Sigmoid colon (tissue), 7 donors: ENCODE measurements around the gene ZNF407. TPM values are rescaled to one million over a fixed set of nuclear protein-coding genes. Genes with fewer than 3 reads are reported as not detected.

ENCODE experiments used
- DNase-seq: peaks from one replicate; pipeline ENCODE4 v3.0.0-alpha.2; 2019
- H3K27ac ChIP-seq, 4 donors: fragments of 200-600 bp; sonication (generic); one replicate each; pipeline ENCODE4 v1.5.1; 2016 to 2019; ENCODE audit warnings: mild to moderate bottlenecking in 1 of 4
- H3K27me3 ChIP-seq, 3 donors: fragments of 200-600 bp; sonication (generic); one replicate each; pipeline ENCODE4 v1.5.1; 2019; ENCODE audit warnings: mild to moderate bottlenecking in 1 of 3
- H3K36me3 ChIP-seq, 4 donors: fragments of 200-600 bp; sonication (generic); one replicate each; pipeline ENCODE4 v1.5.1; 2016 to 2019
- H3K4me1 ChIP-seq, 4 donors: fragments of 200-600 bp; sonication (generic); one replicate each; pipeline ENCODE4 v1.5.1; 2017 to 2019
- H3K4me3 ChIP-seq, 4 donors: fragments of 200-600 bp; sonication (generic); one replicate each; pipeline ENCODE4 v1.5.1; 2017 to 2019; ENCODE audit warnings: mild to moderate bottlenecking in 2 of 4, moderate library complexity in 1 of 4
- H3K9me3 ChIP-seq, 4 donors: fragments of 200-600 bp in 3 of 4; sonication (generic) in 3 of 4; one replicate each; pipeline versions ENCODE4 v1.5.1 to v1.6.1; 2013 to 2019
- EP300 ChIP-seq, 4 donors: sonication (generic); formaldehyde crosslinking; IDR thresholded peaks; one replicate each; pipeline ENCODE4 v1.6.1; 2017; ENCODE audit warnings: antibody characterized with exemption in 4 of 4
- POLR2A ChIP-seq, 2 donors: fragments of 450-650 bp; IDR thresholded peaks; one replicate each; pipeline ENCODE4 v1.6.1; 2016; ENCODE audit warnings: antibody characterized with exemption in 2 of 2, mild to moderate bottlenecking in 2 of 2, moderate library complexity in 2 of 2
- POLR2AphosphoS5 ChIP-seq, 4 donors: sonication (generic); formaldehyde crosslinking; IDR thresholded peaks; one replicate each; pipeline ENCODE4 v1.6.1; 2017; ENCODE audit warnings: antibody characterized with exemption in 4 of 4
- WGBS, 2 donors: extraction: QIAGEN DNeasy Blood & Tissue Kit; methylation state at CpG; one replicate each; pipeline ENCODE4 v1.1.7; 2013; 5-methylcytosine and 5-hydroxymethylcytosine counted together
- intact Hi-C: fragments of 100-400 bp; cut with DNase I; formaldehyde crosslinking; loops from one replicate; pipeline ENCODE4 v1.15.1; 2023
- polyA plus RNA-seq, 3 donors: library from polyadenylated mRNA; stranded (reverse); fragments of 200-250 nt; gene quantifications; one replicate each; pipeline ENCODE4 v1.2.3, GENCODE V29; 2013
- total RNA-seq, 4 donors: library from RNA; depleted of rRNA; stranded (reverse); fragments of >200 nt; gene quantifications; one replicate each; pipeline ENCODE4 v1.1.0, GENCODE V29; 2016
- TF ChIP-seq, protein P1 (sequence below), 4 experiments: fragments of 450-650 bp in 3 of 4; fragments of 200-600 bp in 1 of 4; IDR thresholded peaks; one replicate each; pipeline ENCODE4 v1.5.1; 2016 to 2019; ENCODE audit warnings: antibody characterized with exemption in 4 of 4, mild to moderate bottlenecking in 3 of 4, moderate library complexity in 2 of 4
- donor health status: healthy with polysubstance abuse.
- donor health status: Bipolar disorder and iron deficiency.
- donor health status: healthy.

Gene ZNF407
- total and polyA plus RNA-seq, 7 donors = 1.4 to 19.8 (median 16.3) TPM

GRCh38 chr18:75060185-75060584, 462.5 kb downstream of the ZNF407 start:
- no peak overlapping the region for H3K27ac ChIP-seq
- 96 to 97% methylated on average over 21 of the region's 21 CpGs for WGBS, 2 donors
- H3K36me3 ChIP-seq = peaks cover 0 to 23% (median 15%) of the 10 kb centered on the region in 4 donors

GRCh38 chr18:75062297-75062886, 464.7 kb downstream of the ZNF407 start:
- TF ChIP-seq POLR2A (IDR thresholded peaks at IDR 0.05) = no peak
- no peak for TF ChIP-seq EP300 (IDR thresholded peaks at IDR 0.05)
- TF ChIP-seq POLR2AphosphoS5 (IDR thresholded peaks at IDR 0.05) = no peak
- TF ChIP-seq, protein P1, sequence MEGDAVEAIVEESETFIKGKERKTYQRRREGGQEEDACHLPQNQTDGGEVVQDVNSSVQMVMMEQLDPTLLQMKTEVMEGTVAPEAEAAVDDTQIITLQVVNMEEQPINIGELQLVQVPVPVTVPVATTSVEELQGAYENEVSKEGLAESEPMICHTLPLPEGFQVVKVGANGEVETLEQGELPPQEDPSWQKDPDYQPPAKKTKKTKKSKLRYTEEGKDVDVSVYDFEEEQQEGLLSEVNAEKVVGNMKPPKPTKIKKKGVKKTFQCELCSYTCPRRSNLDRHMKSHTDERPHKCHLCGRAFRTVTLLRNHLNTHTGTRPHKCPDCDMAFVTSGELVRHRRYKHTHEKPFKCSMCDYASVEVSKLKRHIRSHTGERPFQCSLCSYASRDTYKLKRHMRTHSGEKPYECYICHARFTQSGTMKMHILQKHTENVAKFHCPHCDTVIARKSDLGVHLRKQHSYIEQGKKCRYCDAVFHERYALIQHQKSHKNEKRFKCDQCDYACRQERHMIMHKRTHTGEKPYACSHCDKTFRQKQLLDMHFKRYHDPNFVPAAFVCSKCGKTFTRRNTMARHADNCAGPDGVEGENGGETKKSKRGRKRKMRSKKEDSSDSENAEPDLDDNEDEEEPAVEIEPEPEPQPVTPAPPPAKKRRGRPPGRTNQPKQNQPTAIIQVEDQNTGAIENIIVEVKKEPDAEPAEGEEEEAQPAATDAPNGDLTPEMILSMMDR (IDR thresholded peaks at IDR 0.05) = no peak
- intact Hi-C loops = no loop called here
- Histone ChIP-seq H3K9me3 (no peaks in the 10 kb centered on the region), H3K27ac (no peak overlapping the region), H3K36me3 (peaks cover 0 to 23% (median 15%) of the 10 kb centered on the region in 4 donors), H3K27me3 (no peaks in the 10 kb centered on the region), H3K4me3 (no peak overlapping the region), H3K4me1 (no peaks in the 10 kb centered on the region)
- no peak for DNase-seq
- WGBS, 2 donors = 96% methylated on average over 16 of the region's 16 CpGs

More at GRCh38 chr18:75060185-75060584, 462.5 kb downstream of the ZNF407 start:
- intact Hi-C loops = no loop called here
- Histone ChIP-seq H3K4me3 (no peak overlapping the region), H3K9me3 (no peaks in the 10 kb centered on the region), H3K4me1 (no peaks in the 10 kb centered on the region), H3K27me3 (no peaks in the 10 kb centered on the region)
- TF ChIP-seq POLR2AphosphoS5 (IDR thresholded peaks at IDR 0.05) = no peak
- TF ChIP-seq, protein P1 (IDR thresholded peaks at IDR 0.05) = no peak
- no peak for TF ChIP-seq POLR2A (IDR thresholded peaks at IDR 0.05)
- TF ChIP-seq EP300 (IDR thresholded peaks at IDR 0.05) = no peak
- DNase-seq = no peak

DNA sequence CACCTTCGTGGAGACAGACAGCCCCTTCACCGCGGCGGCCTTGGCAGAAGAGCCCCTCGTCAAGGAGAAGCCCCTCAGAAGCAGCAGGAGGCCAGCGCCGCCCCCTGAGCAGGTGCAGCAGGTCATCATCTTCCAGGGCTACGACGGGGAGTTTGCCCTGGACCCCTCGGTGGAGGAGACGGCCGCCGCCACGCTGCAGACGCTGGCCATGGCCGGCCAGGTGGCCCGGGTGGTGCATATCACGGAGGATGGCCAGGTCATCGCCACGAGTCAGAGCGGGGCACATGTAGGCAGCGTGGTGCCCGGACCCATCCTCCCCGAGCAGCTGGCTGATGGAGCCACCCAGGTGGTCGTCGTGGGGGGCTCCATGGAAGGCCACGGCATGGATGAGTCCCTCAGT, 465.5 kb downstream of the ZNF407 start:
- H3K4me1 ChIP-seq = no peaks in the 10 kb centered on the region
- H3K27ac ChIP-seq = no peak overlapping the region
- TF ChIP-seq POLR2A (IDR thresholded peaks at IDR 0.05) = no peak
- no peak for TF ChIP-seq EP300 (IDR thresholded peaks at IDR 0.05)
- TF ChIP-seq, protein P1 (IDR thresholded peaks at IDR 0.05) = no peak
- no peak for TF ChIP-seq POLR2AphosphoS5 (IDR thresholded peaks at IDR 0.05)
- peaks cover 0 to 23% (median 15%) of the 10 kb centered on the region in 4 donors for H3K36me3 ChIP-seq
- no peak overlapping the region for H3K4me3 ChIP-seq
- WGBS, 2 donors = 97% methylated on average over 27 of the region's 27 CpGs
- H3K9me3 ChIP-seq = no peaks in the 10 kb centered on the region
- no peak for DNase-seq
- no peaks in the 10 kb centered on the region for H3K27me3 ChIP-seq
- intact Hi-C loops = no loop called here

- no peak for TF ChIP-seq POLR2AphosphoS5 (IDR thresholded peaks at IDR 0.05)
- no peak for TF ChIP-seq EP300 (IDR thresholded peaks at IDR 0.05)
- TF ChIP-seq, protein P1 (IDR thresholded peaks at IDR 0.05) = no peak
- no peak for TF ChIP-seq POLR2A (IDR thresholded peaks at IDR 0.05)
- Histone ChIP-seq H3K36me3 (peaks cover 0 to 23% (median 15%) of the 10 kb centered on the region in 4 donors), H3K9me3 (no peaks in the 10 kb centered on the region), H3K4me3 (no peak overlapping the region), H3K27me3 (no peaks in the 10 kb centered on the region), H3K4me1 (no peaks in the 10 kb centered on the region), H3K27ac (no peak overlapping the region)
- DNase-seq = no peak
- intact Hi-C loops = no loop called here
- WGBS, 2 donors = 95 to 96% methylated on average over 53 of the region's 53 CpGs
These were observed 466.2 kb downstream of the ZNF407 start for GRCh38 chr18:75063615-75064512.
